T-helper 2 cell treated with Interferon-gamma antibody and Interleukin-4, amounts not matched to agents 5 μg/mL and 100 μg/mL, for 36 hours (primary cell): ENCODE measurements around the gene YIF1A.
A peak's percentile ranks its signal among the peaks of the same experiment; 100 is the strongest.

Experiments used
- DNase-seq: peaks from one replicate; pipeline ENCODE4 v3.0.0; 2021; ENCODE audit warnings: low spot score
- H3K27ac Mint-ChIP-seq: one replicate; pipeline ENCODE4 v1.8.0; 2021; ENCODE audit warnings: mild to moderate bottlenecking, mixed read lengths
- H3K27me3 Mint-ChIP-seq: one replicate; pipeline ENCODE4 v1.8.0; 2021; ENCODE audit warnings: low read depth, mixed read lengths
- H3K36me3 Mint-ChIP-seq: one replicate; pipeline ENCODE4 v1.8.0; 2021; ENCODE audit warnings: low read depth, mixed read lengths
- H3K4me1 Mint-ChIP-seq: one replicate; pipeline ENCODE4 v1.8.0; 2021; ENCODE audit warnings: low read depth, mixed read lengths
- H3K4me3 Mint-ChIP-seq: one replicate; pipeline ENCODE4 v1.8.0; 2022; ENCODE audit warnings: mild to moderate bottlenecking, moderate library complexity, mixed read lengths
- H3K9me3 Mint-ChIP-seq: one replicate; pipeline ENCODE4 v1.8.0; 2021; ENCODE audit warnings: mixed read lengths

Gene YIF1A

GRCh38 chr11:66267379-66268243, 21.3 kb downstream of the YIF1A start:
- H3K27me3 Mint-ChIP-seq = no peaks in the 10 kb centered on the region
- DNase-seq = peak; percentile 78
- peaks cover 25% of the 10 kb centered on the region for H3K4me1 Mint-ChIP-seq
- H3K4me3 Mint-ChIP-seq = peak overlapping the region; percentile 99
- H3K9me3 Mint-ChIP-seq = no peaks in the 10 kb centered on the region
- peak overlapping the region; percentile 96 for H3K27ac Mint-ChIP-seq
- H3K36me3 Mint-ChIP-seq = peaks cover 32% of the 10 kb centered on the region

GRCh38 chr11:66267039-66267378, 21.9 kb downstream of the YIF1A start:
- Mint-ChIP-seq H3K9me3 (no peaks in the 10 kb centered on the region), H3K27me3 (no peaks in the 10 kb centered on the region), H3K36me3 (peaks cover 31% of the 10 kb centered on the region), H3K27ac (peak overlapping the region; percentile 58), H3K4me3 (peak overlapping the region; percentile 99), H3K4me1 (peaks cover 24% of the 10 kb centered on the region)
- DNase-seq = no peak

GRCh38 chr11:66266378-66267038, 22.4 kb downstream of the YIF1A start:
- peak overlapping the region; percentile 58 for H3K27ac Mint-ChIP-seq
- peaks cover 24% of the 10 kb centered on the region for H3K4me1 Mint-ChIP-seq
- no peaks in the 10 kb centered on the region for H3K27me3 Mint-ChIP-seq
- peaks cover 29% of the 10 kb centered on the region for H3K36me3 Mint-ChIP-seq
- no peaks in the 10 kb centered on the region for H3K9me3 Mint-ChIP-seq
- H3K4me3 Mint-ChIP-seq = peak overlapping the region; percentile 99
- no peak for DNase-seq

GRCh38 chr11:66265531-66266377, 23.2 kb downstream of the YIF1A start:
- Mint-ChIP-seq H3K36me3 (peaks cover 27% of the 10 kb centered on the region), H3K27ac (no peak overlapping the region), H3K27me3 (no peaks in the 10 kb centered on the region), H3K4me3 (no peak overlapping the region), H3K4me1 (peaks cover 23% of the 10 kb centered on the region), H3K9me3 (no peaks in the 10 kb centered on the region)
- DNase-seq = no peak

- Mint-ChIP-seq H3K27me3 (no peaks in the 10 kb centered on the region), H3K4me1 (peaks cover 17% of the 10 kb centered on the region), H3K27ac (no peak overlapping the region), H3K4me3 (no peak overlapping the region), H3K9me3 (no peaks in the 10 kb centered on the region), H3K36me3 (peaks cover 28% of the 10 kb centered on the region)
- DNase-seq = no peak
These were observed 24.0 kb downstream of the YIF1A start for GRCh38 chr11:66264914-66265313.

DNA sequence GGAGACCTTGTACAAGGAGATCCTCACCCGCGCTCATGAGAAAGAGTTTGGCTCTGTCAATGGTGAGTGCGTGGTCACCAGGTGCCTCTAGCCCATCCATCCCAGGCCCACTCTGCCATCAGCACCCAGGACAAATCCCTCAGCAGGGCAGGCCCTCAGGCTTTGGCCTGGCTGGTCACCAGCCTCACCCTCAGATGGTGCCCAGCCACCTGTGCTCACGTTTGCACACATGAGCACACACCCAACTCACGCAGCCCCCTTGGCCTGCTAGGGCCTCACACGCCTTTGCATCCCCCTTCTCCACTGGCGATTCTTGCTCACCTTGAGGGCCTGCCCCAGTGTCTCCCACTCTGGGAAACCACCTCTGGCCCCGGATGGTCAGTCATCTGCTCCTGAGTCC, 24.6 kb downstream of the YIF1A start:
- H3K27me3 Mint-ChIP-seq = no peaks in the 10 kb centered on the region
- H3K36me3 Mint-ChIP-seq = peaks cover 30% of the 10 kb centered on the region
- no peak overlapping the region for H3K4me3 Mint-ChIP-seq
- H3K27ac Mint-ChIP-seq = no peak overlapping the region
- DNase-seq = no peak
- H3K4me1 Mint-ChIP-seq = peaks cover 14% of the 10 kb centered on the region
- H3K9me3 Mint-ChIP-seq = no peaks in the 10 kb centered on the region

GRCh38 chr11:66263785-66264184, 25.2 kb downstream of the YIF1A start:
- H3K27me3 Mint-ChIP-seq = no peaks in the 10 kb centered on the region
- H3K36me3 Mint-ChIP-seq = peaks cover 33% of the 10 kb centered on the region
- no peak overlapping the region for H3K4me3 Mint-ChIP-seq
- no peak overlapping the region for H3K27ac Mint-ChIP-seq
- no peaks in the 10 kb centered on the region for H3K9me3 Mint-ChIP-seq
- peaks cover 17% of the 10 kb centered on the region for H3K4me1 Mint-ChIP-seq
- no peak for DNase-seq

- no peak overlapping the region for H3K4me3 Mint-ChIP-seq
- H3K36me3 Mint-ChIP-seq = peaks cover 35% of the 10 kb centered on the region
- no peaks in the 10 kb centered on the region for H3K27me3 Mint-ChIP-seq
- no peak overlapping the region for H3K27ac Mint-ChIP-seq
- peaks cover 19% of the 10 kb centered on the region for H3K4me1 Mint-ChIP-seq
- no peak for DNase-seq
- H3K9me3 Mint-ChIP-seq = no peaks in the 10 kb centered on the region
These were observed 25.7 kb downstream of the YIF1A start for GRCh38 chr11:66263231-66263630.

- DNase-seq = no peak
- no peaks in the 10 kb centered on the region for H3K27me3 Mint-ChIP-seq
- no peak overlapping the region for H3K4me3 Mint-ChIP-seq
- no peak overlapping the region for H3K27ac Mint-ChIP-seq
- H3K36me3 Mint-ChIP-seq = peaks cover 35% of the 10 kb centered on the region
- H3K4me1 Mint-ChIP-seq = peaks cover 16% of the 10 kb centered on the region
- H3K9me3 Mint-ChIP-seq = no peaks in the 10 kb centered on the region
These were observed 26.2 kb downstream of the YIF1A start for GRCh38 chr11:66262696-66263095.

DNA sequence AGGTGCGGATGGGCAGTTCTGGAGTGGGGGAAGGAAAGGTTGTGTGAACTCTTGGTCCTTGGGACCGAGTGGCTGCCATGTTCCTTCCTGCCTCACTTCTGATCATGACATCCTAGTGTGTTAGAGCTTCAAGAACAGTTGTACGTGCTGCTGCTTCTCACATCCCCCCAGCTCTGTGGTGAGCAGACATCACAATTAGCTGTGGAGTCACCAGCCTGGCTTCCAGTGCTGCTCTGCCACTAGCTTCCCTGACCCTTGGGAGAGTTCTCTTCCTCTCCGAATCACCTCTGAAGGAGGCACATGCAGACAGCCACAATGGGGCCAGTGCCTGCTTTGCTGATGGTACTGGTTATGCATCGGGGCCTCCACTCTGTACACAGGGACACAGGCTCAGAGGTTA, 26.8 kb downstream of the YIF1A start:
- DNase-seq = no peak
- H3K27me3 Mint-ChIP-seq = no peaks in the 10 kb centered on the region
- peaks cover 34% of the 10 kb centered on the region for H3K36me3 Mint-ChIP-seq
- H3K27ac Mint-ChIP-seq = no peak overlapping the region
- H3K4me1 Mint-ChIP-seq = peaks cover 14% of the 10 kb centered on the region
- no peak overlapping the region for H3K4me3 Mint-ChIP-seq
- no peaks in the 10 kb centered on the region for H3K9me3 Mint-ChIP-seq

DNA sequence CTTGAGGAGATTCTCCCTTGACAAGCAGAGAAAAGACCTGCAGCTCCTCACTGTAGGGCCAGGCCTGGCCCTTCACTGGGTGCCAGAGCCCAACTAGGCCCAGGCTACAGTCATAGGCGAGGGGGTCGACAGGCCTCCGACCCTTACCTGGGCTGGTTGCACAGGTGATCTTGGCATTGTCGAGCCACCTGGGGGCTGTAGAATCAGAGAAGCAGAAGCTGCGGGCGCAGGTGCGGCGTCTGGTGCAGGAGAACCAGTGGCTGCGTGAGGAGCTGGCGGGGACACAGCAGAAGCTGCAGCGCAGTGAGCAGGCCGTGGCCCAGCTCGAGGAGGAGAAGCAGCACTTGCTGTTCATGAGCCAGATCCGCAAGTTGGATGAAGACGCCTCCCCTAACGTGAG, 27.4 kb downstream of the YIF1A start:
- no peak overlapping the region for H3K27ac Mint-ChIP-seq
- H3K4me3 Mint-ChIP-seq = no peak overlapping the region
- H3K9me3 Mint-ChIP-seq = no peaks in the 10 kb centered on the region
- DNase-seq = no peak
- H3K36me3 Mint-ChIP-seq = peaks cover 31% of the 10 kb centered on the region
- peaks cover 13% of the 10 kb centered on the region for H3K4me1 Mint-ChIP-seq
- H3K27me3 Mint-ChIP-seq = no peaks in the 10 kb centered on the region

- H3K9me3 Mint-ChIP-seq = no peaks in the 10 kb centered on the region
- no peak overlapping the region for H3K27ac Mint-ChIP-seq
- H3K4me1 Mint-ChIP-seq = peaks cover 20% of the 10 kb centered on the region
- no peaks in the 10 kb centered on the region for H3K27me3 Mint-ChIP-seq
- H3K36me3 Mint-ChIP-seq = peaks cover 31% of the 10 kb centered on the region
- DNase-seq = no peak
- no peak overlapping the region for H3K4me3 Mint-ChIP-seq
These were observed 29.0 kb downstream of the YIF1A start for GRCh38 chr11:66259956-66260355.

- no peak for DNase-seq
- H3K4me1 Mint-ChIP-seq = peaks cover 20% of the 10 kb centered on the region
- peaks cover 28% of the 10 kb centered on the region for H3K36me3 Mint-ChIP-seq
- peak overlapping the region; percentile 91 for H3K4me3 Mint-ChIP-seq
- peak overlapping the region; percentile 39 for H3K27ac Mint-ChIP-seq
- no peaks in the 10 kb centered on the region for H3K27me3 Mint-ChIP-seq
- no peaks in the 10 kb centered on the region for H3K9me3 Mint-ChIP-seq
These were observed 29.7 kb downstream of the YIF1A start for GRCh38 chr11:66259225-66259624.

- Mint-ChIP-seq H3K36me3 (peaks cover 25% of the 10 kb centered on the region), H3K27ac (peak overlapping the region; percentile 98), H3K4me3 (peak overlapping the region; percentile 91), H3K4me1 (peaks cover 20% of the 10 kb centered on the region), H3K9me3 (no peaks in the 10 kb centered on the region), H3K27me3 (no peaks in the 10 kb centered on the region)
- no peak for DNase-seq
These were observed 30.5 kb downstream of the YIF1A start for GRCh38 chr11:66258473-66258893.
